ENCODE data around the gene ISG20. TPM values are rescaled to one million over a fixed set of nuclear protein-coding genes. Genes with fewer than 3 reads are reported as not detected.

The ISG20 gene
- total RNA-seq, 1 donor from 2014 or later = 16.2 TPM

GRCh38 chr15:88680241-88681001 is 41.6 kb downstream of the ISG20 start:
- peak; percentile 81 for DNase-seq (ENCODE audit: low spot score)

GRCh38 chr15:88681610-88682221 is 42.9 kb downstream of the ISG20 start:
- peak; percentile 57 for DNase-seq (ENCODE audit: low spot score)

- peak; percentile 39 for DNase-seq (ENCODE audit: low spot score)
Measured at GRCh38 chr15:88684345-88684744, 45.5 kb downstream of the ISG20 start.

GRCh38 chr15:88686166-88686565 is 47.4 kb downstream of the ISG20 start:
- DNase-seq (ENCODE audit: low spot score) = peak; percentile 57

- peak; percentile 51 for DNase-seq (ENCODE audit: low spot score)
Measured at GRCh38 chr15:88688394-88688933, 49.6 kb downstream of the ISG20 start.

- peak; percentile 39 for DNase-seq (ENCODE audit: low spot score)
Measured at GRCh38 chr15:88690331-88690730, 51.5 kb downstream of the ISG20 start.

GRCh38 chr15:88693191-88693590 is 54.4 kb downstream of the ISG20 start:
- DNase-seq (ENCODE audit: low spot score) = peak; percentile 30

GRCh38 chr15:88695101-88695500 is 56.3 kb downstream of the ISG20 start:
- DNase-seq (ENCODE audit: low spot score) = no peak

GRCh38 chr15:88695691-88696251 is 57.0 kb downstream of the ISG20 start:
- DNase-seq (ENCODE audit: low spot score) = peak; percentile 65

GRCh38 chr15:88696254-88696653 is 57.4 kb downstream of the ISG20 start:
- DNase-seq (ENCODE audit: low spot score) = peak; percentile 8

- peak; percentile 59 for DNase-seq (ENCODE audit: low spot score)
Measured at GRCh38 chr15:88697276-88697675, 58.5 kb downstream of the ISG20 start.

GRCh38 chr15:88699861-88700260 is 61.0 kb downstream of the ISG20 start:
- DNase-seq (ENCODE audit: low spot score) = peak; percentile 67

- peak; percentile 83 for DNase-seq (ENCODE audit: low spot score)
Measured at GRCh38 chr15:88700716-88701115, 61.9 kb downstream of the ISG20 start.

GRCh38 chr15:88701561-88702095 is 62.8 kb downstream of the ISG20 start:
- peak; percentile 43 for DNase-seq (ENCODE audit: low spot score)

- DNase-seq (ENCODE audit: low spot score) = no peak
Measured at GRCh38 chr15:88702983-88703382, 64.2 kb downstream of the ISG20 start.

GRCh38 chr15:88703533-88703932 is 64.7 kb downstream of the ISG20 start:
- DNase-seq (ENCODE audit: low spot score) = no peak

GRCh38 chr15:88704791-88705768 is 66.3 kb downstream of the ISG20 start:
- DNase-seq (ENCODE audit: low spot score) = no peak

- no peak for DNase-seq (ENCODE audit: low spot score)
Measured at GRCh38 chr15:88705769-88706165, 67.0 kb downstream of the ISG20 start.
